Endothelial cell of umbilical vein (primary cell): ENCODE results near the gene ADSL. TPM values are rescaled to one million over a fixed set of nuclear protein-coding genes. Genes with fewer than 3 reads are reported as not detected.
"Not testable (repeated sequence)": the region's sequence is repeated elsewhere in the genome, so short reads cannot be mapped to it uniquely, and the experiment has no call there.

Experiments
- BruUV-seq: library from RNA; stranded (reverse); fragments of 400-500 nt; replicated peaks from 2 replicates; lab custom pipeline; 2021; lab: Mats Ljungman, UMichigan
- CTCF ChIA-PET: fragments of 300-600, 350-600 bp; sonication (Branson Sonifier 250); formaldehyde crosslinking; loops from one replicate; lab custom pipeline; 2021; ENCODE audit warnings: antibody characterized with exemption, inconsistent platforms; lab: Charles Lee
- POLR2A ChIA-PET: fragments of 300-600, 350-600 bp; sonication (Branson Sonifier 250); formaldehyde crosslinking; loops from one replicate; lab custom pipeline; 2021; ENCODE audit warnings: antibody characterized with exemption, inconsistent platforms; lab: Charles Lee
- DNase-seq: peaks from one replicate; pipeline ENCODE4 v3.0.0-alpha.2; 2011; ENCODE audit warnings: low read depth, low spot score
- FAIRE-seq: peaks from 2 replicates; lab custom pipeline; 2011; peaks lifted over from hg19 to GRCh38; lab: Jason Lieb, UNC
- H2AFZ ChIP-seq: 2 replicates; pipeline ENCODE4 v1.6.0; 2012; ENCODE audit warnings: low read depth, low read length, control low read depth, inconsistent platforms
- H3K27ac ChIP-seq: 2 replicates; pipeline ENCODE4 v1.5.1; 2011; ENCODE audit warnings: low read depth, mild to moderate bottlenecking, control low read depth, low read length, moderate library complexity; ENCODE audit not compliant: insufficient read depth
- H3K27me3 ChIP-seq, 2 experiments: 2 replicates each; pipeline versions ENCODE4 v1.6.0 to v1.6.1; 2011; ENCODE audit warnings: low read length in 2 of 2, mixed read lengths in 1 of 2; ENCODE audit not compliant: control insufficient read depth in 2 of 2, insufficient read depth in 2 of 2
- H3K36me3 ChIP-seq, 2 experiments: 2 replicates in 1 of 2; 3 replicates in 1 of 2; pipeline ENCODE4 v1.5.1; 2011; ENCODE audit warnings: low read length in 2 of 2, mild to moderate bottlenecking in 1 of 2, moderate library complexity in 1 of 2; ENCODE audit not compliant: control insufficient read depth in 2 of 2, insufficient read depth in 2 of 2; ENCODE audit errors: extremely low read depth in 1 of 2
- H3K4me1 ChIP-seq: 3 replicates; pipeline ENCODE4 v1.5.1; 2011; ENCODE audit warnings: mild to moderate bottlenecking, low read length; ENCODE audit not compliant: control insufficient read depth, insufficient read depth; ENCODE audit errors: extremely low read depth
- H3K4me2 ChIP-seq: 2 replicates; pipeline ENCODE4 v1.6.1; 2011; ENCODE audit warnings: low read length, control low read depth, mixed read lengths; ENCODE audit not compliant: insufficient read depth
- H3K4me3 ChIP-seq, 3 experiments: fragments of 200-600 bp in 1 of 3; sonication (generic), shearing (Covaris generic) in 1 of 3; replicated peaks in 1 of 3; 2 replicates each; pipeline ENCODE4 v1.5.1; 2011 to 2016; ENCODE audit warnings: control low read depth in 3 of 3, low read length in 3 of 3, mild to moderate bottlenecking in 2 of 3, inconsistent platforms in 1 of 3, low read depth in 1 of 3, moderate library complexity in 1 of 3; ENCODE audit not compliant: insufficient read depth in 1 of 3
- H3K79me2 ChIP-seq: 2 replicates; pipeline ENCODE4 v1.6.0; 2012; ENCODE audit warnings: low read length, inconsistent platforms; ENCODE audit not compliant: control insufficient read depth, insufficient read depth
- H3K9ac ChIP-seq: replicated peaks from 2 replicates; pipeline ENCODE3; 2011; ENCODE audit warnings: low read length, control low read depth; ENCODE audit not compliant: insufficient read depth; ENCODE audit errors: extremely low read depth
- H3K9me1 ChIP-seq: replicated peaks from 3 replicates; pipeline ENCODE4 v1.6.0; 2011; ENCODE audit warnings: mild to moderate bottlenecking, low read length; ENCODE audit not compliant: control insufficient read depth, insufficient read depth; ENCODE audit errors: extremely low read depth
- H3K9me3 ChIP-seq: replicated peaks from 2 replicates; pipeline ENCODE4 v1.5.1; 2012; ENCODE audit warnings: low read length, inconsistent platforms; ENCODE audit not compliant: control insufficient read depth, insufficient read depth
- H4K20me1 ChIP-seq: replicated peaks from 2 replicates; pipeline ENCODE3; 2011; ENCODE audit warnings: mild to moderate bottlenecking, low read length; ENCODE audit not compliant: control insufficient read depth, insufficient read depth; ENCODE audit errors: extremely low read depth
- EZH2 ChIP-seq: IDR thresholded peaks from 2 replicates; pipeline ENCODE4 v1.6.1; 2012; ENCODE audit warnings: borderline replicate concordance, low read depth, mild to moderate bottlenecking, moderate library complexity, low read length, inconsistent platforms; ENCODE audit not compliant: severe bottlenecking
- FOS ChIP-seq: IDR thresholded peaks from 2 replicates; pipeline ENCODE4 v1.6.1; 2011; ENCODE audit warnings: mild to moderate bottlenecking, low read length, moderate library complexity, borderline replicate concordance; ENCODE audit not compliant: insufficient read depth
- GATA2 ChIP-seq: IDR thresholded peaks from 2 replicates; pipeline ENCODE4 v1.7.0; 2011; ENCODE audit warnings: low read depth, mild to moderate bottlenecking, moderate library complexity, mixed read lengths, low read length; ENCODE audit not compliant: insufficient read length, insufficient read depth
- JUN ChIP-seq: IDR thresholded peaks from 2 replicates; pipeline ENCODE4 v1.6.1; 2011; ENCODE audit warnings: borderline replicate concordance, low read depth; ENCODE audit not compliant: insufficient read length, insufficient read depth
- MYC ChIP-seq: IDR thresholded peaks from one replicate; pipeline ENCODE4 v1.6.1; 2011; ENCODE audit warnings: mild to moderate bottlenecking, low read depth, low read length
- POLR2A ChIP-seq: IDR thresholded peaks from 2 replicates; pipeline ENCODE4 v1.6.1; 2012; ENCODE audit warnings: low read depth, mild to moderate bottlenecking, control low read depth, low read length
- POLR2AphosphoS5 ChIP-seq: IDR thresholded peaks from 2 replicates; pipeline ENCODE4 v1.6.1; 2012; ENCODE audit warnings: low read depth, mild to moderate bottlenecking, control low read depth, low read length, moderate library complexity; ENCODE audit not compliant: insufficient read depth
- dilution Hi-C: fragments of 300-500 bp; cut with MboI; formaldehyde crosslinking; loops from one replicate; pipeline ENCODE4 v1.15.0; 2019; ENCODE audit warnings: low sequenced_read_pairs; ENCODE audit not compliant: extremely low pct_ligation_motif_present
- intact Hi-C: fragments of 100-400 bp; cut with micrococcal nuclease; formaldehyde crosslinking; loops from one replicate; pipeline ENCODE4 v1.10.0; 2022
- polyA plus RNA-seq, 4 experiments: library from polyadenylated mRNA; depleted of rRNA in 3 of 4; stranded (reverse) in 3 of 4; unstranded in 1 of 4; fragments of >200 nt; gene quantifications; 2 replicates each; pipeline versions ENCODE4 v1.2.1 to v1.2.3, GENCODE V29; 2011 to 2012; ENCODE audit warnings: missing spikeins in 1 of 4
- total RNA-seq: library from RNA; stranded (reverse); gene quantifications from 2 replicates; pipeline ENCODE4 v1.2.3, GENCODE V29; 2021
- TF ChIP-seq, protein P1 (sequence below), 2 donors: IDR thresholded peaks; 1 replicate in 1 of 2; 2 replicates in 1 of 2; pipeline ENCODE4 v1.5.1; 2011; ENCODE audit warnings: low read length in 2 of 2, mild to moderate bottlenecking in 2 of 2, moderate library complexity in 2 of 2, control low read depth in 1 of 2, inconsistent platforms in 1 of 2, low read depth in 1 of 2; ENCODE audit not compliant: insufficient read depth in 1 of 2; ENCODE audit errors: extremely low read depth in 1 of 2
- TF ChIP-seq, protein P2 (sequence below): IDR thresholded peaks from 2 replicates; pipeline ENCODE4 v1.6.1; 2011; ENCODE audit not compliant: insufficient read depth, insufficient read length

The ADSL gene
- total and polyA plus RNA-seq, 2 donors (not counting 3 experiments of a cell fraction or from before 2014, with no cell fraction given), result 103 to 141 TPM

DNA sequence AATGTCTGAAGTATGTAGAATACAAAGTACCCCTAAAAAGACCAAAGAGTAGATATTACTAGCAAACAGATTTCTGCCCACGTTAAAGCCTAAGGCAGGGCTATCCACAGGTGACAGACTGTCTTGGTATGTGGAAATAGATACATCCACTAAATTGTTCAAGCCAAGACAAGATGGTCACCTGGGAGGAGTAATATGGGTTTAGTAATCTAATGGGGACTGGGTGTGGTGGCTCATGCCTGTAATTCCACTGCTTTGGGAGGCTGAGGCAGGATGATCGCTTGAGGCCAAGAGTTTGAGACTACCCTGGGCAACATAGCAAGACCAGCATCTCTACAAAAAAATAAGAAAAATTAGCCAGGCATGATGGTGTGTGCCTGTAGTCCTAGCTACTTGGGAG lies 31.6 kb downstream of the ADSL start:
- Histone ChIP-seq H3K4me1 (no peaks in the 10 kb centered on the region), H4K20me1 (no peaks in the 10 kb centered on the region), H3K9ac (no peak overlapping the region), H3K9me1 (no peaks in the 10 kb centered on the region), H3K36me3 (no peaks in the 10 kb centered on the region), H2AFZ (no peak overlapping the region), H3K4me2 (no peak overlapping the region), H3K79me2 (peaks cover 35% of the 10 kb centered on the region), H3K9me3 (no peaks in the 10 kb centered on the region), H3K27ac (no peak overlapping the region), H3K4me3 (no peak overlapping the region), H3K27me3 (no peaks in the 10 kb centered on the region)
- intact Hi-C loops (no loop called here), dilution Hi-C loops (no loop called here)
- DNase-seq (no peak), FAIRE-seq (no peak)
- BruUV-seq, result no TSS peak
- no peak for TF ChIP-seq MYC
- no peak for TF ChIP-seq POLR2A
- TF ChIP-seq, protein P1, sequence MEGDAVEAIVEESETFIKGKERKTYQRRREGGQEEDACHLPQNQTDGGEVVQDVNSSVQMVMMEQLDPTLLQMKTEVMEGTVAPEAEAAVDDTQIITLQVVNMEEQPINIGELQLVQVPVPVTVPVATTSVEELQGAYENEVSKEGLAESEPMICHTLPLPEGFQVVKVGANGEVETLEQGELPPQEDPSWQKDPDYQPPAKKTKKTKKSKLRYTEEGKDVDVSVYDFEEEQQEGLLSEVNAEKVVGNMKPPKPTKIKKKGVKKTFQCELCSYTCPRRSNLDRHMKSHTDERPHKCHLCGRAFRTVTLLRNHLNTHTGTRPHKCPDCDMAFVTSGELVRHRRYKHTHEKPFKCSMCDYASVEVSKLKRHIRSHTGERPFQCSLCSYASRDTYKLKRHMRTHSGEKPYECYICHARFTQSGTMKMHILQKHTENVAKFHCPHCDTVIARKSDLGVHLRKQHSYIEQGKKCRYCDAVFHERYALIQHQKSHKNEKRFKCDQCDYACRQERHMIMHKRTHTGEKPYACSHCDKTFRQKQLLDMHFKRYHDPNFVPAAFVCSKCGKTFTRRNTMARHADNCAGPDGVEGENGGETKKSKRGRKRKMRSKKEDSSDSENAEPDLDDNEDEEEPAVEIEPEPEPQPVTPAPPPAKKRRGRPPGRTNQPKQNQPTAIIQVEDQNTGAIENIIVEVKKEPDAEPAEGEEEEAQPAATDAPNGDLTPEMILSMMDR (IDR thresholded peaks at IDR 0.05; ENCODE audit: extremely low read depth in 1 of 2, insufficient read depth in 1 of 2, low read depth in 1 of 2, low read length in 2 of 2), result no peak
- no peak for TF ChIP-seq GATA2
- TF ChIP-seq EZH2, result no peak
- TF ChIP-seq JUN, result no peak
- TF ChIP-seq POLR2AphosphoS5, result no peak
- TF ChIP-seq, protein P2, sequence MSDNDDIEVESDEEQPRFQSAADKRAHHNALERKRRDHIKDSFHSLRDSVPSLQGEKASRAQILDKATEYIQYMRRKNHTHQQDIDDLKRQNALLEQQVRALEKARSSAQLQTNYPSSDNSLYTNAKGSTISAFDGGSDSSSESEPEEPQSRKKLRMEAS, result no peak
- TF ChIP-seq FOS, result no peak
- ChIA-PET POLR2A (no interaction called here), CTCF (interaction anchor here (0.8 to 0.9 kb wide), 2 partner anchors 24 to 521 kb away, joined by 3 read pairs; no protein-coding TSS in a partner anchor)

DNA sequence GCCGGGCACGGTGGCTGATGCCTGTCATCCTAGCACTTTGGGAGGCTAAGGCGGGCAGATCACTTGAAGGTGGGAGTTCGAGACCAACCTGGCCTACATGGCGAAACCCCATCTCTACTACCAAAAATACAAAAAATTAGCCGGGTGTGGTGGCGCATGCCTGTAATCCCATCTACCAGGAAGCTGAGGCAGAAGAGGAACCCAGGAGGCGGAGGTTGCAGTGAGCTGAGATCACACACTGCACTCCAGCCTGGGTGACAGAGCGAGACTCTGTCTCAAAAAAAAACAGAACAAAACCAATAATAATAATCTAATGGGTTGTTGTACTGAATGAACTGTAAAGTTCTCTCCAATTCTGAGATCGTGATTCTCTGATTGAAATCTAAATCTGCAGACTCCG lies 32.1 kb downstream of the ADSL start:
- H3K4me1 ChIP-seq, POLR2A ChIA-PET, H3K9me1 ChIP-seq, BruUV-seq, DNase-seq, FAIRE-seq, H3K27ac ChIP-seq, H2AFZ ChIP-seq, H3K4me3 ChIP-seq, H4K20me1 ChIP-seq, intact Hi-C loops, H3K36me3 ChIP-seq, H3K9ac ChIP-seq, H3K9me3 ChIP-seq, H3K27me3 ChIP-seq, H3K4me2 ChIP-seq, dilution Hi-C loops: not testable (repeated sequence)
- CTCF ChIA-PET, result interaction anchor here (0.7 kb wide), 1 partner anchor 14 kb away, joined by 3 read pairs; no protein-coding TSS in a partner anchor
- peaks cover 31% of the 10 kb centered on the region for H3K79me2 ChIP-seq
